Immature natural killer cell (primary cell): Measurements from ENCODE around the gene MORN2. TPM values are rescaled to one million over a fixed set of nuclear protein-coding genes. Genes with fewer than 3 reads are reported as not detected.

Source experiments
- DNase-seq, 3 donors: peaks; one replicate each; pipeline ENCODE4 v3.0.0; 2022; ENCODE audit warnings: mixed read lengths in 1 of 3
- H3K27ac Mint-ChIP-seq, 6 donors: one replicate each; pipeline ENCODE4 v1.8.0; 2020; ENCODE audit warnings: mixed read lengths in 6 of 6, mild to moderate bottlenecking in 5 of 6, inconsistent platforms in 4 of 6, moderate library complexity in 3 of 6
- H3K27me3 Mint-ChIP-seq, 3 donors: one replicate each; pipeline ENCODE4 v1.8.0; 2020 to 2021; ENCODE audit warnings: low read depth in 3 of 3, mild to moderate bottlenecking in 3 of 3, mixed read lengths in 3 of 3, moderate library complexity in 3 of 3, inconsistent platforms in 1 of 3
- H3K36me3 Mint-ChIP-seq, 3 donors: one replicate each; pipeline ENCODE4 v1.8.0; 2020; ENCODE audit warnings: mixed read lengths in 3 of 3, inconsistent platforms in 2 of 3, mild to moderate bottlenecking in 2 of 3
- H3K4me1 Mint-ChIP-seq, 2 donors: one replicate each; pipeline ENCODE4 v1.8.0; 2020; ENCODE audit warnings: inconsistent platforms in 2 of 2, mild to moderate bottlenecking in 2 of 2, mixed read lengths in 2 of 2, moderate library complexity in 1 of 2
- H3K4me3 Mint-ChIP-seq, 5 donors: one replicate each; pipeline ENCODE4 v1.8.0; 2020; ENCODE audit warnings: mild to moderate bottlenecking in 5 of 5, mixed read lengths in 5 of 5, inconsistent platforms in 3 of 5, moderate library complexity in 3 of 5
- H3K9me3 Mint-ChIP-seq, 6 donors: one replicate each; pipeline ENCODE4 v1.8.0; 2020; ENCODE audit warnings: mild to moderate bottlenecking in 6 of 6, mixed read lengths in 6 of 6, inconsistent platforms in 4 of 6, moderate library complexity in 3 of 6
- polyA plus RNA-seq, 3 donors: library from polyadenylated mRNA; unstranded; fragments of 300-500 nt; fragmentation: Illumina TruSeq; gene quantifications; one replicate each; pipeline ENCODE4 v1.2.3, GENCODE V29; 2021

The MORN2 gene
- polyA plus RNA-seq, 3 donors from 2014 or later: 3.1 to 7.8 (median 7.2) TPM

DNA sequence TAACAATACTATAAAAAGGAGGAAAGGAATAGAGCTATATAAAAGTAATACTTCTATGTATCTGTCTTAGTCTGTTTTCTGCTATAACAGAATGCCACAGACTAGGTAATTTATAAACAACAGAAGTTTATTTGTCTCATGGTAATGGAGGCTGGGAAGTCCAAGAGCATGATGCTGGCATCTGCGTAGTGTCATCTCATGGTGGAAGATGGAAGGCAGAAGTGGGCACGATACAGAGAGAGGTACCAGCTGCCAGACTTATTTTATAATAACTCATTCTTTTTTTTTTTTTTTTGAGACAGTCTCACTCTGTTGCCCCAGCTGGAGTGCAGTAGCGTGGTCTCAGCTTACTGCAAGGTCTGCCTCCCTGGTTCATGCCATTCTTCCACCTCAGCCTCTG, 4.3 kb upstream of the MORN2 start:
- Mint-ChIP-seq H3K36me3 (peaks cover 25 to 28% (median 25%) of the 10 kb centered on the region in 3 donors), H3K9me3 (peaks cover 0 to 12% (median 5%) of the 10 kb centered on the region in 6 donors), H3K27me3 (peaks cover 3 to 6% (median 4%) of the 10 kb centered on the region in 3 donors), H3K4me1 (peaks cover 22 to 27% of the 10 kb centered on the region in 2 donors), H3K4me3 (no peak overlapping the region), H3K27ac (no peak overlapping the region)
- DNase-seq: no peak

DNA sequence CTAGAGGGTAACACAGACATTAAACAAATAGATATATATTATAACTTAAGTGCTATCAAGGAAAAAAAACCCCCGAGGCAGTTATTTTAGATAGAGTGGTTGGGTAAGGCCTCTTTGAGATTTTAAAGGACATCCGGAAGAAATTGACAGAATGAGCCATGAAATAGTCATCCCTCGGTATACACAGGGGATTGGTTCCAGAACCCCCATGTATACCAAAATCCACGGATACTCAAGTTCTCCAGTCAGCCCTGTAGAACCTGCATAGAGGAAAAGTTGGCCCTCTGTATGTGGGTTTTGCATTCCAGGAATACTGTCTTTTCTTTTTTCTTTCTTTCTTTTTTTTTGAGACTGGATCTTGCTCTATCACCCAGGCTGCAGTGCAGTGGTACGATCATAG, 2.0 kb upstream of the MORN2 start:
- DNase-seq: no peak
- peak overlapping the region in 3 of 5 donors; percentile 11 to 99 (median 27) for H3K4me3 Mint-ChIP-seq
- peaks cover 0 to 12% (median 5%) of the 10 kb centered on the region in 6 donors for H3K9me3 Mint-ChIP-seq
- no peak overlapping the region for H3K27ac Mint-ChIP-seq
- peaks cover 24 to 30% of the 10 kb centered on the region in 2 donors for H3K4me1 Mint-ChIP-seq
- H3K36me3 Mint-ChIP-seq: peaks cover 18 to 20% (median 18%) of the 10 kb centered on the region in 3 donors
- peaks cover 3 to 8% (median 6%) of the 10 kb centered on the region in 3 donors for H3K27me3 Mint-ChIP-seq

DNA sequence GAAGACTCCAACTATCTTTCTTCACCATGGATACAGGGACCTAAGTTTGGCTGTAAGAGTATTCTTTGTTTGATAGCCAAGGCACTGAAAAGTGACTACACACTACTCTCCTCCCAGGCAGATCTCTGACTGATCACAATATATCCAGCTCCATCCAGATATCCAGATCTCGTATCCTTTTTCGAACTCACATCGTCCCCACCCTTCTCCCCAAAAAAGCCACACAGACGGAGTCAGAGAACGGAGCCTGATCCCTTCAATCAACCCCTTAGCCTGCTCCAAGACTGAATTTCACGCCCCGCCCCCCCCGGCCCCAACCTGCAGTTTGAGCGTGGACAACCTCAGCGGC, 575 bp upstream of the MORN2 start:
- no peak for DNase-seq
- Mint-ChIP-seq H3K27me3 (peaks cover 3 to 8% (median 6%) of the 10 kb centered on the region in 3 donors), H3K4me3 (peak overlapping the region; percentile 95 to 99 (median 99)), H3K36me3 (peaks cover 5 to 7% (median 6%) of the 10 kb centered on the region in 3 donors), H3K9me3 (peaks cover 0 to 2% (median 2%) of the 10 kb centered on the region in 6 donors), H3K27ac (peak overlapping the region; percentile 82 to 98 (median 95)), H3K4me1 (peaks cover 24 to 30% of the 10 kb centered on the region in 2 donors)

GRCh38 chr2:38876407-38876806, 631 bp downstream of the MORN2 start:
- Mint-ChIP-seq H3K9me3 (no peaks in the 10 kb centered on the region), H3K36me3 (peaks cover 3 to 5% (median 4%) of the 10 kb centered on the region in 3 donors), H3K27me3 (peaks cover 3 to 8% (median 6%) of the 10 kb centered on the region in 3 donors), H3K27ac (peak overlapping the region; percentile 82 to 98 (median 95)), H3K4me3 (peak overlapping the region; percentile 95 to 99 (median 99)), H3K4me1 (peaks cover 24 to 30% of the 10 kb centered on the region in 2 donors)
- DNase-seq: no peak

DNA sequence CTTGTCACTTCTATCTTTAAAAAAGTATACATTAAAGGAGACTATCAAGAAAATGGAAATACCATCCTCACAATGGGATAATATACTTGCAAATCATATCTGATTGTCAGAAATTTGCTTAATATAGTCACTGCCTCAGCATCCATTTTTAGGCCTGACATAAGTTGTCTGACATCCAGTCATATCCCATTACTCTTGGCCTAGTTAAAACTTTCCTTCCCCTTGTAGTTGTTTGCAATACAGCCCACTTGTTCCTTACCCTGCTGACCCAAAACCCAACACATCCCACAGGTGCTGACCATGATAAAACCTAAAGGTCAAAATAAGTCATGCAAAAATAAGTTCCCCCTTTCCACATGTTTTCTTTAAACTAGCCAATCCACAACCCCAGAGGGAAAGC, 10.3 kb downstream of the MORN2 start:
- no peak for DNase-seq
- H3K27me3 Mint-ChIP-seq: peaks cover 0 to 1% (median 0%) of the 10 kb centered on the region in 3 donors
- peaks cover 0 to 12% (median 4%) of the 10 kb centered on the region in 3 donors for H3K36me3 Mint-ChIP-seq
- H3K9me3 Mint-ChIP-seq: no peaks in the 10 kb centered on the region
- H3K4me3 Mint-ChIP-seq: no peak overlapping the region
- no peak overlapping the region for H3K27ac Mint-ChIP-seq
- H3K4me1 Mint-ChIP-seq: no peaks in the 10 kb centered on the region

DNA sequence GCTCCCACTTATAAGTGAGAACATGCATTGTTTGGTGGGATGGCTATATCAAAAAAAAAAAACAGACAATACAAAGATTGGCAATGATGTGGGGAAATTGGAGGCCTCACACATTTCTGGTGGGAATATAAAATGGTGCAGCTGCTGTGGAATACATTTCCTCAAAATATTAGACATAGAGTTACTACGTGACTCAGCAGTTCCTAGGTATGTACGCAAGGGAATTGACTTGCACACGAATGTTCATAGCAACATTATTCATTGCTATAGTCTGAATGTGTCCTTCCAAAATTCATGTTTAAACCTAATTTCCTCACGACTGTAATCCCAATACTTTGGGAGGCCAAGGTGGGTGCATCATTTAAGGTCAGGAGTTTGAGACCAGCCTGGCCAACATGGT, 11.6 kb downstream of the MORN2 start:
- no peak for DNase-seq
- no peak overlapping the region for H3K4me3 Mint-ChIP-seq
- no peak overlapping the region for H3K27ac Mint-ChIP-seq
- H3K4me1 Mint-ChIP-seq: no peaks in the 10 kb centered on the region
- H3K27me3 Mint-ChIP-seq: peaks cover 0 to 2% (median 1%) of the 10 kb centered on the region in 3 donors
- peaks cover 0 to 9% (median 4%) of the 10 kb centered on the region in 3 donors for H3K36me3 Mint-ChIP-seq
- no peaks in the 10 kb centered on the region for H3K9me3 Mint-ChIP-seq

DNA sequence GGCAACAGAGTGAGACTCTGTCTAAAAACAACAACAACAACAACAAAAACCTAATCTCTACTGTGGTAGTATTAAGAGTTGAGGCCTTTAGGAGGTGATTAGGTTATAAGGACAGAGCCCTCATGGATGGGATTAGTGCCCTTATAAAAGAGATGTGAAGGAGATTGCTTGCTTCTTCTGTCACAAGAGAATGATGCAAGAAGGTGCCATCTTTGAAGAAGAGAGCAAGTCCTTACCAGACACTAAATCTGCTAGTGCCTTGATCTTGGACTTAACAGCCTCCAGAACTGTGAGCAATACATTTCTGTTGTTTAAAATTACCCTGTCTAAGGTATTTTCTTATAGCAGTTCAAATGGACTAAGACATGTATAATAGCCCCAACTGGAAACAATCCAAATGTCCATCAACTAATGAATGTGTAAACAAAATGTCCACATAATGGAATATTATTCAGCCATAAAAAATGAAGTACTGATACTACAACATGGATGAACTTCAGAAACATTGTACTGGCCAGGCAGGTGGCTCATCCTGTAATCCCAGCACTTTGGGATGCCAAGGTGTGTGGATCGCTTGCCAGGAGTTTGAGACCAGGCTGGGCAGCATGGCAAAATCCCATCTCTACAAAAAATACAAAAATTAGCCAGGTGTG, 12.3 kb downstream of the MORN2 start:
- Mint-ChIP-seq H3K4me3 (no peak overlapping the region), H3K27me3 (peaks cover 0 to 4% (median 1%) of the 10 kb centered on the region in 3 donors), H3K36me3 (peaks cover 0 to 9% (median 4%) of the 10 kb centered on the region in 3 donors), H3K9me3 (no peaks in the 10 kb centered on the region), H3K4me1 (no peaks in the 10 kb centered on the region), H3K27ac (no peak overlapping the region)
- no peak for DNase-seq

- DNase-seq: no peak
- H3K4me1 Mint-ChIP-seq: no peaks in the 10 kb centered on the region
- H3K27me3 Mint-ChIP-seq: peaks cover 0 to 4% (median 1%) of the 10 kb centered on the region in 3 donors
- H3K9me3 Mint-ChIP-seq: no peaks in the 10 kb centered on the region
- no peak overlapping the region for H3K27ac Mint-ChIP-seq
- no peak overlapping the region for H3K4me3 Mint-ChIP-seq
- peaks cover 0 to 9% (median 4%) of the 10 kb centered on the region in 3 donors for H3K36me3 Mint-ChIP-seq
These were observed 13.3 kb downstream of the MORN2 start for GRCh38 chr2:38889045-38889444.

- Mint-ChIP-seq H3K9me3 (no peaks in the 10 kb centered on the region), H3K36me3 (peaks cover 0 to 7% (median 4%) of the 10 kb centered on the region in 3 donors), H3K4me1 (no peaks in the 10 kb centered on the region), H3K27ac (no peak within 1 kb of the TSS), H3K27me3 (peaks cover 0 to 4% (median 1%) of the 10 kb centered on the region in 3 donors), H3K4me3 (no peak within 1 kb of the TSS)
- DNase-seq: no peak
These were observed 13.8 kb downstream of the MORN2 start, which contains the start of gene ARHGEF33 for GRCh38 chr2:38889575-38889974. Gene ARHGEF33 (plus strand): TSS chr2:38889875. CDS start chr2:38919448, 29,573 bp downstream.

GRCh38 chr2:38892819-38893218, 17.0 kb downstream of the MORN2 start:
- Mint-ChIP-seq H3K4me1 (no peaks in the 10 kb centered on the region), H3K27ac (no peak overlapping the region), H3K27me3 (peaks cover 0 to 4% (median 0%) of the 10 kb centered on the region in 3 donors), H3K36me3 (no peaks in the 10 kb centered on the region), H3K9me3 (no peaks in the 10 kb centered on the region), H3K4me3 (no peak overlapping the region)
- no peak for DNase-seq

- no peak overlapping the region for H3K4me3 Mint-ChIP-seq
- H3K9me3 Mint-ChIP-seq: no peaks in the 10 kb centered on the region
- DNase-seq: no peak
- H3K4me1 Mint-ChIP-seq: no peaks in the 10 kb centered on the region
- H3K27me3 Mint-ChIP-seq: no peaks in the 10 kb centered on the region
- H3K27ac Mint-ChIP-seq: no peak overlapping the region
- H3K36me3 Mint-ChIP-seq: no peaks in the 10 kb centered on the region
These were observed 22.5 kb downstream of the MORN2 start for GRCh38 chr2:38898256-38898655.

DNA sequence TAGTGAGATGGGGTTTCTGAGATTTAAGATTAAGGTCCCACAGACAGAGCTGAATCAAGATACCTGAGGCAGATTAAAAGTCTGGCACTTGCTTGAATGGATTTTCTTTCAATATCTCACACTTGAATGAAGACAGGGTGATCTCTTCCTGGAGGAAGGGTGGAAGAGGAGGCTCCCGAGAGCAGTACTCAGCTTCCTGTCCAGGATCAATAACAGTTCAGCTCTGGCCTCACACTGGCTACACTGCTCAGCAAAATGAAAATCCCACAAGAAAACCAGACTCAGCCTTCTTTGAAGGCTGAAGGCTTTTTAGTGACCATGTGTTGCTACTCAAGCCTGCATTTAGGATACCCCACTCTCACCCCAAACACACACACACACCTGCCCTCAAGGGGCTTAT, 24.9 kb downstream of the MORN2 start:
- H3K4me1 Mint-ChIP-seq: no peaks in the 10 kb centered on the region
- no peaks in the 10 kb centered on the region for H3K9me3 Mint-ChIP-seq
- DNase-seq: no peak
- no peak overlapping the region for H3K4me3 Mint-ChIP-seq
- H3K36me3 Mint-ChIP-seq: no peaks in the 10 kb centered on the region
- H3K27me3 Mint-ChIP-seq: no peaks in the 10 kb centered on the region
- no peak overlapping the region for H3K27ac Mint-ChIP-seq

- no peak for DNase-seq
- Mint-ChIP-seq H3K27ac (no peak overlapping the region), H3K27me3 (no peaks in the 10 kb centered on the region), H3K36me3 (no peaks in the 10 kb centered on the region), H3K9me3 (no peaks in the 10 kb centered on the region), H3K4me1 (no peaks in the 10 kb centered on the region), H3K4me3 (no peak overlapping the region)
These were observed 29.5 kb downstream of the MORN2 start for GRCh38 chr2:38905251-38905650.

GRCh38 chr2:38907242-38907641, 31.5 kb downstream of the MORN2 start:
- Mint-ChIP-seq H3K9me3 (no peaks in the 10 kb centered on the region), H3K4me3 (no peak overlapping the region), H3K4me1 (no peaks in the 10 kb centered on the region), H3K27me3 (no peaks in the 10 kb centered on the region), H3K36me3 (no peaks in the 10 kb centered on the region), H3K27ac (no peak overlapping the region)
- no peak for DNase-seq
